ENCODE measurements around the gene RERG. TPM values are rescaled to one million over a fixed set of nuclear protein-coding genes. Genes with fewer than 3 reads are reported as not detected.
"Not testable (repeated sequence)": the region's sequence is repeated elsewhere in the genome, so short reads cannot be mapped to it uniquely, and the experiment has no call there.

RERG gene
- total RNA-seq, 4 donors from 2014 or later, result 9.6 to 84.4 (median 36.4) TPM

- TF ChIP-seq CTCF (IDR thresholded peaks at IDR 0.05), result no peak
- DNase-seq (ENCODE audit: low spot score), result no peak
- no peak for ATAC-seq (ENCODE audit: low FRiP score)
Measured at GRCh38 chr12:15232959-15233358, 11.7 kb upstream of the RERG start.

- DNase-seq (ENCODE audit: low spot score) (no peak), ATAC-seq (ENCODE audit: low FRiP score) (no peak)
- TF ChIP-seq CTCF (IDR thresholded peaks at IDR 0.05), result no peak
Measured at GRCh38 chr12:15231493-15231892, 10.3 kb upstream of the RERG start.

GRCh38 chr12:15230751-15231150 lies 9.5 kb upstream of the RERG start:
- no peak for TF ChIP-seq CTCF (IDR thresholded peaks at IDR 0.05)
- ATAC-seq (ENCODE audit: low FRiP score) (peak; percentile 63), DNase-seq (ENCODE audit: low spot score) (no peak)

- no peak for DNase-seq (ENCODE audit: low spot score)
- no peak for TF ChIP-seq CTCF (IDR thresholded peaks at IDR 0.05)
- no peak for ATAC-seq (ENCODE audit: low FRiP score)
Measured at GRCh38 chr12:15230137-15230536, 8.9 kb upstream of the RERG start.

- ATAC-seq (ENCODE audit: low FRiP score), result peak; percentile 64
- TF ChIP-seq CTCF (IDR thresholded peaks at IDR 0.05), result no peak
- no peak for DNase-seq (ENCODE audit: low spot score)
Measured at GRCh38 chr12:15227004-15227679, 5.9 kb upstream of the RERG start.

- not testable (repeated sequence) for DNase-seq (ENCODE audit: low spot score); ATAC-seq (ENCODE audit: low FRiP score)
Measured at GRCh38 chr12:15225863-15226218, 4.6 kb upstream of the RERG start.

GRCh38 chr12:15225136-15225862 lies 4.1 kb upstream of the RERG start:
- no peak for TF ChIP-seq CTCF (IDR thresholded peaks at IDR 0.05)
- DNase-seq (ENCODE audit: low spot score) (no peak), ATAC-seq (ENCODE audit: low FRiP score) (no peak)
